HG03378 (cell line): Measurements from ENCODE around the gene MYO3B.
"Not testable (repeated sequence)": the region's sequence is repeated elsewhere in the genome, so short reads cannot be mapped to it uniquely, and the experiment has no call there.

ENCODE experiments used
- ATAC-seq: cut with Tn5 transposase; IDR thresholded peaks from one replicate; pipeline ENCODE4 v1.9.1; 2021; ENCODE audit warnings: mild to moderate bottlenecking, moderate library complexity; ENCODE audit not compliant: unreplicated experiment

Gene MYO3B

DNA sequence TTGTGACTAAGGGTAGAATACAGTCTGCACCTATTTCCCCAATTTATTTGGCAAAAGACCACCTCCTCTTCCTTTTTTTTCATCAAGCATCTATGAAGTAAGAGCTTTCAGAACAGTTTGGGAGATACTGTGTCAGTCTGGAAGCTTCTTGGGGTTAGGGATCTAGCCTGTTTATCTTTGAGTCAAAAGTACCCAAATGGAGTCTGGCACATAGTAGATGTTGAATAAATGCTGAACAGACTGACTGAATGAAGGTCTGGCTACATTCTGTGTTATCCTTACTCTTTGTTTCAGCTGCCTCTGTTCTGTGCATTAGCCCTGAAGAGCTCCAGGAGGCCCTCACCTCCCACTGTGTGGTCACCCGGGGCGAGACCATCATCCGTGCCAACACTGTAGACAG lies 223.2 kb downstream of the MYO3B start:
- ATAC-seq = no peak

DNA sequence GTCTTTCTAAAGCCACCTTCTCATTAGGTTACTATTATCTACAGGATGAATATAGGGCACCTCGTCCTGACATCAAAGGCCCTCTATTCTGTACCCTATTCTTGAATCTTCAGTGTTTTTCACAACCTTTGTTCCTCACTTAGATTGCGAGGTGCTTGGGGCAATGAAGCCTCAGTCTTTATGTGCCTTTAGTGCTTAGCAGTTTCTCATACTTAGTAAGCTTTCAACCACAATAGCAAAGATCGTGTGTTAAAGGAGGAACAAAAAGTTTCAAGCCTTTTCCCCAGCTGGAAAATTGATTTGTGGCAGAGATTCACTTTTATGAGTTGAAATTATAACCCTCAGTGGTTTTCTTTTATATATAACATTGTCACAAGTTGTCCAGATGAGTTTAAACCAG lies 226.9 kb downstream of the MYO3B start:
- no peak for ATAC-seq

DNA sequence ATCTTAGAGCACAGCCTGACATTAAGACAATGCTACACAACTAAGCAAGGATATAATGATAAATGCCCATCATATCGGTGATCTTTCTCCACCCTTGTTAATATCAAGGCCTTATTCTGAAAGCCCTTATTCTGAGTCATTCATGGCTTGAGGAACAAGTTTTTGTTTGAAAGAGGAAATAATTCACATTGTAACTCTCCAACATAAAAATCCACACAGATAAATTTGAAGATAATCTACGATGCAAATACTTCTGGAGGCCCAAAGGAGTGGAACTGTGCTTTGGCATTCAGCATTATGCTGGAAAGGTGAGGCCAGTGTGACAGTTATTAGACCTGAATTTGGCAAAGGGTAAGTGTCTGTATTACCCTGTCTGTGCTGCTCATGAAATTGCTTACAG lies 227.4 kb downstream of the MYO3B start:
- no peak for ATAC-seq

DNA sequence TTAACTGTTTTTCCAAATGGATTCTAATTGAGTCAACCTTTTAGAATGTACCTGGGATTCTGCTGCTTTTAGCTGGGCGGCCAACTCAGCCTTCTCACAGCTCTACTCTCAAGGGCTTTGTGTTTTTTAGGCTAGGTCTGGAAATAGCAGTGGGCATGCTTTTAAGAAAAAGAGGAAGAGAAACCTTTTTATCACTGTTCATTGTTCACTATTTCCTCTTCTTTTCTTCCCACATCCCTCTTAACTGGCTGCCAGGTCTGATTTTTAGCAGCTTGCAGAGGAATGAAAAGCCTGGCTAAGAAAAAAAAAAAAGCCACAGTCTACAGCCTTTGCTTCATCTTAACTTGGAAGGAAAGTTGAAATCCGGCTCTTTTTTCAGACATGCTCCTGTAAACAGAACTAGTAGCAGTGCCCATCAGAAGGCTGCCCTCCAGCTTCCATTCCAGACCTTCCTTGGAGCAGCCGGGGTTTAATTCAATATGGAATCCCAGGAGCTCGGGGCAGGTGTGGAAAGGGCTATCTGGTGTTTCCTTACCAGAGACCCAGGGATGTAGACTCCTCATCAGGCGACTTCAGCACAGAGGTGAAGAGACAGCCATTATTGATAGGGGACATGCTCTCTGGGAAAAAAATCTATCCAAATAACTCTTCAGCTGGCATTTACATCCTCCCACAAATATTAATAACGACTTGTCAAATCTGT lies 230.7 kb downstream of the MYO3B start:
- no peak for ATAC-seq

DNA sequence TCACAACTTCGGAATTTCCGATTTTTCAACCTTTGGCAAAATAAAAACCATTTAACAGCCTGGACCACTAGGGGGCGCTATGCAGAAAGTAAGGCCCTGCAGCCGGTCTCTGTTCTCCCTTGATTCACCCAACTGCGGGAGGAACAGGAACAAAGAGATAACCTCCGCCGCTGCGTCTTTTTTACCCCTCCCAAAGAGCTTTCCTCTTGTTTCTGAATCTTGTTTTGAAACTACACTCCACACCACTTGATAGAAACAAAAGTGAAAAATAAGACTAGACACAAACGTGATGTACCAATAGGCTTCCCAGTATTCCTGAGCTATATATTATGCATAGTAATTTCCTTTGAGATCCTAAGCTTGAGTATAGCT lies 231.2 kb downstream of the MYO3B start:
- no peak for ATAC-seq

DNA sequence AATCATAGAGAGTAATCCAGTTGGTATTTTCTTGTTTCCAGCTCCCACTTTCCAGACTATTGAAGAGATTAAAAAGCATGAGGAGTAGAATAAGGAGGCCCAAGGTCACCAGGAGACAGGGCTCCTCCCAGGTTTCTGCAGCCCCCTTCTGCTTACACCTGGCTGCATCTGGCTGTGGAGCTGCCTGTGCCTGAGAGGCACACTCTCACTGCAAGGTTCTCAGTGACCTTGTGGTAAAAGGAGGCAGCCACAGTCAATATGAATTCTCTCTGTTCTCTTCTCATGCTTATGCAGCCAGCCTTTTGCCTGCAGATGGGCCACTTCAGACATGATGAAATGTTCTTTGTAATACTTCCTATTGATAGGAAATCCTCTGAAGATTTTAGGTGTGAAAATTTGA lies 233.7 kb downstream of the MYO3B start:
- ATAC-seq = no peak

DNA sequence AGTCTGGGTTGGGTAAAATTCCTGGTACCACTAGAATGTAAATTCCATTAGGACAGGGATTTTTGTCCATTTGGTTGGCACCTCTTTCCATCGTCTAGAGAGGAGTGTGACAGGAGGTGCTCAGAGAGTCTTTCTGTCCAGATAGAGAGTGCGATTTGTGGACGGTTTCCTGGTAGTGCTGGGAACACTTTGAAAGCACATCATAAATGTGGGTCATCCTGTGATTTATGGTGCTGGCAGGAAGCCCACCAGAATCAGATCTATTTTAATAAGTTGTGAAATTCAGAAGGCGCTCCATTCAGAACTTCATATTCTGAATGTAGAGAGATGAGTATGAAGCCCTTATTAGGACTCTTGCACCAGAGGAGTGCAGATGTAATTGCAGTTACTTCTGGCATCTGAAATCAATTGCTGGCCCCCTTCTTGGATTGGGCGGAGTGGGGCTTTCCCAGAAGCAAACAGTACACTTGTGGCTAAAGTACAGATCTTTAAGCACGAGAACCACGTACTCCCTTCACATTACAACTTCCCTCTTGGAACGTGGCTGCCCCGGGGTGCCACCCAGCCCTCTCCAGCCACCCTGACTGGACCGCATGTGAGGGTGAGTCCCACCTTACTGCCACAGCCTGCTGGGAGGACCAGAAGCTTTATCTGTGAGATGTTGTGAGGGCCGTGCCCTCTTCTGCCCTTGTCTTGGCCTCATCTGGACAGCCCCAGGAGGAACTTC lies 243.2 kb downstream of the MYO3B start:
- ATAC-seq = no peak

DNA sequence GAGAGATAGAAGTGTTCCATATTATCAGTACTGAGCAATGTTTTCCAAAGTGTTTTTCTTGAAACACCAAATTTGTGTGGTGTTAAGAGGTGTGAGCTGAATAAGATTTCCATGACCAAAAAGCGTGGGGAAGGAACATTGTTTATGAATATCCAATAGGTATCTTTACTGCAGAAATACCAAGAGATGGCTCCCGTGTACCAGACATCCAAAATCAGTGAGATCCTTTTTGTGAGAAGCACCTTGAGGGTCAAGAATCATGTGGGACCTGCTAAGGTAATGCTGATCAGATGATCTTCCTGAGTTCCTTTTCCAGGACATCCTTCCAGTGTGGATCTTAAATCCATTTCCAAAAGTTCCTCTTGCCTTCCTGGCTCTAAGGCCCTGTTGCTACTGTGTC lies 246.0 kb downstream of the MYO3B start:
- ATAC-seq = no peak

DNA sequence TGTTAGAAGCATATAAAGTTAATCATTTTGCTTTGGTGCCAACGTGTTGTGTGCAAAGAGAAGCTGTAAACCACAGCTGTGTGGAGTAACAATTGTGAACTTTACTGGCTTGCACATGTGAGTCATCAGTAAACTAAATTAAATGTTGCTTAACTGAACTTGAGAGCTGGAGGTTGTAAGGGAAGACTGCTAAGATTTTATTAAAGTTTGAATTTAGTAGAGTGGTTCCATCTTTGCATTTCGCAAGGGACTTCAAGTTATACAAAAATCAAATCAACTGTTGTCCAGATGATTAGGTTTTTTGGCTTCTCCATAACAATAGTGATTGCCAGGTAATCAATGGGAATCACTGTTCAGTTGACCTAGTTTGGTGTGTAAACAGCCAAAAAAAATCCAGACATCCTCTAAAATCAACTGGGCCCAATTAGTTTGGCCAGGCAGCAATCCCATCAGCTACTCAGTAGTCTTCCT lies 247.4 kb downstream of the MYO3B start:
- ATAC-seq = no peak

DNA sequence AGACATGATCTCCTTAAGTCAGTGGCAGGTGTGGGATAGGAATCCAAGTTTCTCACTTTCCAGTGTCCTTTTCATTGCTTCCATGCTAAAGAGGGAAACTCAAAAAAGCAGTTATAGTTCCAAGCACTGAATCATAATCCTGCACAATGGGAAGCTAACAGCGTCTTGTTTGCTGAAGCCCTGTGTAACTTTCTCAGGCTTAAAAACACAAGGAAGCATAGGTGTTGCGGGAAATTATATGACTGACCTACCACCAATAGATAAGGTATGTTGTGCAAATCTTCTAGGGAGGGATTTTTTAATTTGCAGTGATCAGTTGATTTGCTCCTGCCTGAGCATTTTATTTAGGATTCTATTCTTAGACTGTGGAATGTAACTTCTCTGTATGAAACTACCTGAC lies 250.9 kb downstream of the MYO3B start:
- ATAC-seq = no peak

DNA sequence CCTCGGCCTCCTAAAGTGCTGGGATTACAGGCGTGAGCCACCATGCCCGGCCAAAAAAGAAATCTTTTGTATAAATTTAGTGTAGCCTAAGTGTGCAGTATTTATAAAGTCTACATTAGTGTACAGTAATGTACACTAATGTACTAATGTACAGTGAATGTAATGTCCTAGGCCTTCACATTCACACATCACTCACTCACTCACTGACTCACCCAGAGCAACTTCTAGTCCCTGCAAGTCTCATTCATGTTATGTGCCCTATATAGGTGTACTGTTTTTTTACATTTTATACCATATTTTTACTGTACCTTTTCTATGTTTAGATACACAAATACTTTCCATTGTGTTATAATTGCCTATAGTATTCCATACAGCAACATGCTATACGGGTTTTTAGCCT lies 254.9 kb downstream of the MYO3B start:
- no peak for ATAC-seq

DNA sequence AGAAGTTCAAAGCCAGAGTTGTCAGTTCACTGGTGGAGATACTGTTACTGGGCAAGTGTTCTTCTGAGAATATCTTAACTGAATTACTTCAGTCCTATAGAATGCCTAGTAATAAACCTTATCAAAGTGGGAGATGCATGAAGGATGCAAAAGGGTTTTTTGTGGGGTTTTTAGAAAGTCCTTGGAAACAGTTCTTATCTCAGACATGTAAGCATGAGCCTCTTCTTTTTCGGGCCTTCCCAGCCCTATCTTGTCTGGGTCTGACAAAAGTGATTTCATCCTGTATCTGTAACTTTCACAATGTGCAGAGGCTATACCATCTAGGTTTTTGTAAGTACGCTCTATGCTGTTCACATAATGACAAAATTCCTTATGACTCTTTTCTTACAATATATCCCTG lies 255.5 kb downstream of the MYO3B start:
- no peak for ATAC-seq

DNA sequence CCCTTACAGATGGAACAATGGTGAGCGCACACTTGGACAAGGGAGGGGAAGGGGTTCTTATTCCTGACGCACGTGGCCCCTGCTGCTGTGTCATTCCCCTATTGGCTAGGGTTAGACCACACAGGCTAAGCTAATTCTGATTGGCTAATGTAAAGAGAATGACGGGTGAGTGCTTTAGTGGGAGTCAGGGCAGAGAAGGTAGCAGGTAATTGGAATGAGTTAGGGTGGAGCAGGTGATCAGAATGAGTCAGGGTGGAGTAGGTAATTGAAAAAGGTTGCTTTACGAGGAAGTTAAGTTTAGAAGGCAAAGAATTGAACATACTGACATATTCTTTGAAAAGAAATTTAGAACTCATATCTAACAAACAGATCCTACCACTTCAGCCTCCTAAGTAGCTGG lies 256.4 kb downstream of the MYO3B start:
- ATAC-seq = not testable (repeated sequence)

DNA sequence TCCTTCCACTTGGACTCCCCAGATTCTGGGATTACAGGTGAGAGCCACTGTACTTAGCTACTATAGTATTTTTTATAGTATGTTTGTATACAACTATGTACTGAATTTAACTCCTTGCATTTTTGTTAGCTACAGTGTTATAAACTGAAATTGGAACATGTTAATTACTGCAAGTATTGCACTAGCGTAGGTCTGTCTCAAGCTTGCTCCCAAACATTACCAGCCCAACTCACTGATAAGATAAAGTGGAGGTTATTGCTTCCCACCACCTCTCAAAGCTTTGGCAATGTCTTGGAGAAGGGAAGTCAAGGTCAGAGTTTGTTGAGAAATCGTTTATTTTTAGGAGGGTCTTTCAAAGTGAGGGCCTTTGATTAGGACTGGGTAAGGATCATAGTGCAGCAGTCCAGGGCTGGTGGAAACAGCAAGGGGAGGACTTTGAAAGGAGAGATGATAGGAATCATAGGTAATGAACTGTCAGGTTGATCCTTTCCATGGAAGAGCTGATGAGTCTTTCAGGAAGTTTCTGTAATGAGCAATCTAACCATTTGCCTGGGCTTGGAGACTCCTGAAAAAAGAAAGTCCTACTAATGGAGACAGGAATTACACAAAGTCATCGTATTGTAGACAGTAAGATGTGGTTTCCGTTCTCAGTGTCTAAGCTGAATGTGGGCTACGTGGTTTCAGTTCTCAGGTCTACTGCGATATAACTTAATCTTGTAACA lies 257.1 kb downstream of the MYO3B start:
- ATAC-seq = no peak

DNA sequence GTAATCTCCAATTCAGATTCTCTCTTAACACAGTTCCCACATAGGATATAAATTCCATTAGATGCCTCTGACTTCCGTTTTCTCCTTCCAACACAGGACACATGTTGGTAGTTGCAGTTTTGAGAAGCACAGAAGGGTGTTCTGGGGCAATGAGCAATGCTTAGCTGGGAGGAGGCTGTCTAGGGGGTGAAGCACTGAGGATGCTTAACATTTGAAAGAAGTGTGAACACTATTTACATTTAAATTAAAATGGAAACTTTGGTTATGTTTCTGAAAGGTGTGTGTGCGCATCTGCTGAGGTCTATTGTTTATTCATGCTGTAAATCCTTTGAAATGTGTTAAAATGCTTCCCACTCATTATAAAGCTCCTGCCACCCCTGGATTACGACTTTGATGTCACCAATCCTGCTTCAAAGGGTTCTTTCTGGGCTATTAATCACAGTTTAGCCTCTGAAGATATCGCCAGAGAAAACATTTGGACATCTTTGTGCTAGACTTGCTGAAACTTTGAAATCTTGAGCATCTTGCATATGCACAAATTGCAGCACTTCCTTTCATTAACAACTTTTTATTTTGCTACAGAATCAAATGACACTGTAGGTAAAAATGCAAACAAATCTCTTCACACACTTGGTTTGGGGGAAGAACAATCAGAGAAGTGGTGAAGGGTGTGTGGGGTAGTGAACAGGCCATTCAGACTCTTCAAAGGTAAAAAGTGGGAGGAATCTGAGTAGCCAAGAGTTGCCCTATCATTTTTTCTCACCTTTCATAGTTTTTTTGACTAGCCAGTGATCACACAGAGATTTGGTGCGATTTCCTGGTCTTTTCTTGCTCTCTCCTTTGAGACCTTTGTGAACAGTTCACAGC lies 258.4 kb downstream of the MYO3B start:
- no peak for ATAC-seq

DNA sequence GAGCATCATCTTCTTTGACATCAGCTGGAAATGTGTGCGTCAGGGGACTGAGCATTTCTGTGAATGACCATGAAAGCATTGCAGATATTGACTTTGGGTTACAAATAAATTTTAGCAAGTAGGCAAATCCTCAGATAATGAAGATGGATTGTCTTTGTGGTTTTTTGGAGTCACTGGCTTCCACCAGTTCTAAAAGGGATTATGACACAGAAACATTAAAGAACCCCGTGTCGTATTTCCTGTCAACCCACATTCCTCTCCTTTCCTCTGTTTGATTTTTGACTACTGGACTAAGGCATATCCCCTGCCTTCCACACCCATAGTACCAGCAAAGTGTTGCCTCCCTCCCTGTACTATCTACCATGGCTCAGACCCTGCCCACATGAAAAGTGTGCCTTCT lies 268.1 kb downstream of the MYO3B start:
- ATAC-seq = no peak

DNA sequence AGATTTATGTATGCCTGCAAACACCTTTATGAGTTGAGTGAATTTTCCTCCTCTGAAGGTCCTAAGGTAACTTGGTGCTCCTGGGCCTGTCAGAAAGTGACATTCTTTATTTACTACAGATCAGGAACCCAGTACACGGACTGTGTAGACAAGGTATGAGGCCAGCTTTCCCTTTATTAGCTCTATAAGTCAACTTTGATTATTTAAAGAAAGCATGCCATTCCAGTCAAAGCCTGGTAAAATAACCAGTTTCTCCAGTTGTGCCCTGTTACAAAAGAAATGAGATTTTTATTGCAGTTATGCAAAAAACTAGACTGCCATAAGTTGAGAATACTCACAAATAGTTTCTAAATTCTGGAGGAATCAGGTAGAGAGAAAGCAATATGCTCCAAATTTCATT lies 271.1 kb downstream of the MYO3B start:
- ATAC-seq = no peak

DNA sequence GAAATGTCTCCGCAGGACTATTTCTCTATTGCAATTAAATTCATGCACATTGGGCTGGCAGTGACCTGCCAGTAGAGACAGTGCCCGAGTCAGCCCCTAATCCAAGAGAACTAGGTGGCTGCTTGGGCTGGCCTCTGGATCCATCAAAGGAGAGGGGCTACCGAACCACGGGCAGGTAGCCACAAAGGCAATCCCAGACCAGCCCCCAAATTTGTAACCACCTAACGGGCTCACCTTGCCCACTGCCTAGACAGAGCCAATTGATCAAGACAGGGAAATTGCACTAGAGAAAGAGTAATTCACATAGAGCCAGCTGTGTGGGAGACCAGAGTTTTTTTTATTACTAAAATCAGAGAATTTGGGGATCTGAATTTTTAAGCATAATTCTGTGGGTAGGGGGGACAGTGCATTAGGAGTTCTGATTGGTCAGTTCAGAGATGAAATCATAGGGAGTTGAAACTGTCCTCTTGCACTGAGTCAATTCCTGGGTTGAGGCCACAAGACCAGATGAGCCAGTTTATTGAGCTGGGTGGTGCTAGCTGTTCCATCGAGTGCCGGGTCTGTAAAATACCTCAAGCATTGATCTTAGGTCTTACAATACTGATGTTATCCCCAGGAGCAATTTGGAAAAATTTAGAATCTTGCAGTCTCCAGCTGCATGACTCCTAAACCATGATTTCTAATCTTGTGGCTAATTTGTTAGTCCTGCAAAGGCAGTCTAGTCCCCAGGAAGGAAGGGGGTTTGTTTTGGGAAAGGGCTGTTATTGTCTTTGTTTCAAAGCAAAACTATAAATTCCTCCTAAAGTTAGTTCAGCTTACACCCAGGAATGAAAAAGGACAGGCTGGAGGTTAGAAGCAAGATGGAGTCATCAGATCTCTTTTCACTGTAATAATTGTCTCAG lies 276.8 kb downstream of the MYO3B start:
- no peak for ATAC-seq

DNA sequence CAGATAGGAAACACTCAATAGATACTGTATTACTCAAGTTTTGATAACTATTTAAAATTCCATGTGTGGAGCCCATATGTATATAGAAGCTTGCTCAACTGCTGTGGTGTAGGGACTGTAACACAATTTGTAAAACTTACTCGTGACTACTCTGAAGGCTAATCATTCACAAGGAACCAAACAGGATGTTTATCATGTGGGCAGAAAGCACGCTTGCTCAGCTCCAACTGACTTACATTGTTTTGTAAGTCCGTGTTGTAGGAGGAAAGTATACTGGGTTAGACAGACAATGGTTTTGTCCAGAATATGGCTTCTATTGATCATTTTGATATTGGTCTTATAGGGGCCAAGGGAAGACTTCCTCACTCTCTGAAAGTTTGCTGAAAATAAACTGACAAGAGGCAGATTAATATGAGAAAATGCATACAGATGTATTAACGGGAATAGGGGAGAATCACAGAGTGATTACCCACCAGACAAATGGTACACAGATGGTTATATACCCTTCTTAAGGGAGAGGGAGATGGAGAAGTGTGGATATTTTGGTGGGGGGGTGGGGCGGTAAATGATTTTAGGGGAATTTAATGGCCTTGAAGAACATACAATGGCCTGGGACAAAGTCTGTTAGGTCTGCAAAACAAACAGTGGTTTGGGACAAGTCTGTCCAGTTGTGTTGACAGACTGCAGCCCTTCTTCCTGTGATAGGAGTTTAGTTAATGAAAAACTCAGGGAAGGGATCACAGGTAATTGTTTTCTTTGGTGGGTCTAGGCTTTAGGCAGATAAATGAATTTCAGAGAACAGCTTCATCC lies 277.9 kb downstream of the MYO3B start:
- no peak for ATAC-seq
